GM23338 (cell line): ENCODE measurements around the gene GDF7. TPM values are rescaled to one million over a fixed set of nuclear protein-coding genes. Genes with fewer than 3 reads are reported as not detected.

ENCODE experiments used
- ATAC-seq: fragments of 200-7000 bp; cut with Tn5 transposase; 3 replicates; pipeline ENCODE4 v1.9.1; 2020
- DNase-seq: peaks from one replicate; pipeline ENCODE4 v3.0.0-alpha.2; 2015; ENCODE audit warnings: low spot score
- H2AFZ ChIP-seq: fragments of 200-600 bp; sonication (generic); 2 replicates; pipeline ENCODE4 v1.8.0; 2016; ENCODE audit warnings: antibody characterized with exemption, mild to moderate bottlenecking, moderate library complexity
- H3F3A ChIP-seq: fragments of 200-600 bp; sonication (generic); replicated peaks from 2 replicates; pipeline ENCODE4 v1.8.0; 2017; ENCODE audit warnings: antibody characterized with exemption, mixed run types, low read depth
- H3K27ac ChIP-seq: fragments of 200-600 bp; sonication (generic); 2 replicates; pipeline ENCODE4 v1.6.1; 2016; ENCODE audit warnings: low read depth
- H3K27me3 ChIP-seq: fragments of 200-600 bp; sonication (generic); 2 replicates; pipeline ENCODE4 v1.8.0; 2016; ENCODE audit warnings: mild to moderate bottlenecking, mixed run types, moderate library complexity; ENCODE audit not compliant: insufficient read depth
- H3K36me3 ChIP-seq: fragments of 200-600 bp; sonication (generic); 2 replicates; pipeline ENCODE4 v1.8.0; 2016; ENCODE audit warnings: mild to moderate bottlenecking; ENCODE audit not compliant: insufficient read depth
- H3K4me1 ChIP-seq: fragments of 200-600 bp; sonication (generic); 2 replicates; pipeline ENCODE4 v1.8.0; 2016; ENCODE audit warnings: mild to moderate bottlenecking, moderate library complexity; ENCODE audit not compliant: insufficient read depth
- H3K4me2 ChIP-seq: fragments of 200-600 bp; sonication (generic); 2 replicates; pipeline ENCODE4 v1.7.1; 2017; ENCODE audit warnings: mixed run types
- H3K4me3 ChIP-seq: fragments of 200-600 bp; sonication (generic); 2 replicates; pipeline ENCODE4 v1.6.1; 2016; ENCODE audit warnings: mixed run types
- H3K79me2 ChIP-seq: fragments of 200-600 bp; sonication (generic); replicated peaks from 2 replicates; pipeline ENCODE4 v1.8.0; 2017; ENCODE audit warnings: mild to moderate bottlenecking; ENCODE audit not compliant: insufficient read depth
- H3K9me2 ChIP-seq: fragments of 200-600 bp; sonication (generic); 2 replicates; pipeline ENCODE4 v1.8.0; 2017; ENCODE audit not compliant: insufficient read depth
- H4K20me1 ChIP-seq: fragments of 200-600 bp; sonication (generic); replicated peaks from 2 replicates; pipeline ENCODE4 v1.8.0; 2017; ENCODE audit warnings: mild to moderate bottlenecking; ENCODE audit not compliant: insufficient read depth
- H3K27ac Mint-ChIP-seq: 2 replicates; pipeline ENCODE4 v1.8.0; 2020; ENCODE audit warnings: inconsistent platforms, mild to moderate bottlenecking, moderate library complexity, mixed read lengths
- H3K27me3 Mint-ChIP-seq: 3 replicates; pipeline ENCODE4 v1.8.0; 2022; ENCODE audit warnings: low read depth, mild to moderate bottlenecking, moderate library complexity, mixed read lengths, inconsistent platforms; ENCODE audit not compliant: insufficient read depth, poor library complexity
- H3K36me3 Mint-ChIP-seq: 3 replicates; pipeline ENCODE4 v1.8.0; 2021; ENCODE audit warnings: low read depth, mild to moderate bottlenecking, inconsistent platforms, moderate library complexity, mixed read lengths
- H3K4me1 Mint-ChIP-seq: 3 replicates; pipeline ENCODE4 v1.8.0; 2020; ENCODE audit warnings: mild to moderate bottlenecking, inconsistent platforms, mixed read lengths
- H3K4me3 Mint-ChIP-seq: 3 replicates; pipeline ENCODE4 v1.8.0; 2021; ENCODE audit warnings: moderate library complexity, mild to moderate bottlenecking, inconsistent platforms, mixed read lengths
- H3K9me3 Mint-ChIP-seq: 3 replicates; pipeline ENCODE4 v1.8.0; 2020; ENCODE audit warnings: moderate library complexity, mild to moderate bottlenecking, inconsistent platforms, mixed read lengths
- CTCF ChIP-seq, 2 experiments: fragments of 200-600 bp in 1 of 2; sonication (generic) in 1 of 2; conservative IDR thresholded peaks; 2 replicates each; pipeline versions ENCODE4 v1.5.1 to v1.6.1; 2016 to 2017; ENCODE audit warnings: antibody characterized with exemption in 2 of 2, low read depth in 2 of 2, mild to moderate bottlenecking in 2 of 2, moderate library complexity in 1 of 2
- ETS1 ChIP-seq: IDR thresholded peaks from 2 replicates; pipeline ENCODE4 v1.6.1; 2016; ENCODE audit warnings: antibody characterized with exemption
- EZH2 ChIP-seq: fragments of 200-600 bp; sonication (generic); IDR thresholded peaks from one replicate; pipeline ENCODE4 v1.8.0; 2017; ENCODE audit warnings: antibody characterized with exemption, mild to moderate bottlenecking, low read depth; ENCODE audit not compliant: unreplicated experiment
- EZH2phosphoT487 ChIP-seq: fragments of 200-600 bp; sonication (generic); IDR thresholded peaks from one replicate; pipeline ENCODE4 v1.8.1; 2018; ENCODE audit warnings: antibody characterized with exemption; ENCODE audit not compliant: unreplicated experiment
- JUNB ChIP-seq: IDR thresholded peaks from one replicate; pipeline ENCODE4 v1.6.1; 2016; ENCODE audit warnings: antibody characterized with exemption; ENCODE audit not compliant: unreplicated experiment
- NANOG ChIP-seq: IDR thresholded peaks from 2 replicates; pipeline ENCODE4 v1.6.1; 2016; ENCODE audit warnings: antibody characterized with exemption, borderline replicate concordance
- POLR2AphosphoS5 ChIP-seq: IDR thresholded peaks from 2 replicates; pipeline ENCODE4 v1.6.1; 2016; ENCODE audit warnings: antibody characterized with exemption, low read depth
- REST ChIP-seq: IDR thresholded peaks from one replicate; pipeline ENCODE4 v1.6.1; 2018; ENCODE audit warnings: antibody characterized with exemption; ENCODE audit not compliant: unreplicated experiment
- STAT1 ChIP-seq: IDR thresholded peaks from one replicate; pipeline ENCODE4 v1.6.1; 2016; ENCODE audit warnings: antibody characterized with exemption; ENCODE audit not compliant: unreplicated experiment
- ZNF114 ChIP-seq: fragments of 250-450 bp; sonication (Bioruptor Pico); IDR thresholded peaks from 2 replicates; pipeline ENCODE4 v1.5.0; 2020; ENCODE audit warnings: mild to moderate bottlenecking, moderate library complexity
- ZNF331 ChIP-seq: fragments of 250-450 bp; sonication (Bioruptor Pico); IDR thresholded peaks from 2 replicates; pipeline ENCODE4 v1.5.0; 2020; ENCODE audit warnings: low read depth, mild to moderate bottlenecking, moderate library complexity
- polyA plus RNA-seq: library from polyadenylated mRNA; unstranded; fragments of >200 nt; fragmentation: Nextera tagmentation; extraction: Ambion mirVana; gene quantifications from 2 replicates; pipeline ENCODE4 v1.2.1, GENCODE V29; 2016
- total RNA-seq: library from RNA; depleted of rRNA; stranded (reverse); fragments of >200 nt; shearing (Covaris generic); gene quantifications from 2 replicates; pipeline ENCODE4 v1.2.3, GENCODE V29; 2014

Gene GDF7
- total and polyA plus RNA-seq, 2 experiments from 2014 or later: 0.19 to 0.52 TPM

GRCh38 chr2:20617892-20618467 is 49.0 kb upstream of the GDF7 start:
- Mint-ChIP-seq H3K36me3 (no peaks in the 10 kb centered on the region), H3K27ac (no peak overlapping the region; the same call in 1 of the 2 replicates), H3K4me1 (peaks cover 20% of the 10 kb centered on the region), H3K27me3 (peaks cover 7% of the 10 kb centered on the region), H3K9me3 (no peaks in the 10 kb centered on the region), H3K4me3 (no peak overlapping the region)
- no peaks in the 10 kb centered on the region for H3K79me2 ChIP-seq
- ATAC-seq (peak; percentile 54), DNase-seq (no peak)
- no peak overlapping the region for H3K27ac ChIP-seq
- TF ChIP-seq ZNF331 (no peak), EZH2 (no peak), REST (no peak), STAT1 (no peak), ZNF114 (no peak), JUNB (no peak), ETS1 (no peak)
- 0 out of 2 replicates have a peak, but pooled peaks cover 8% of the 10 kb centered on the region for H3K4me1 ChIP-seq
- H3K4me3 ChIP-seq: no peak overlapping the region
- H3K4me2 ChIP-seq: no peak overlapping the region
- no peak overlapping the region for H2AFZ ChIP-seq
- no peaks in the 10 kb centered on the region for H3K27me3 ChIP-seq
- H3K36me3 ChIP-seq: no peaks in the 10 kb centered on the region
- no peaks in the 10 kb centered on the region for H3K9me2 ChIP-seq
- no peaks in the 10 kb centered on the region for H3F3A ChIP-seq
- no peaks in the 10 kb centered on the region for H4K20me1 ChIP-seq

- Histone ChIP-seq H3K27ac (no peak overlapping the region), H3K4me2 (no peak overlapping the region), H3K4me1 (0 out of 2 replicates have a peak, but pooled peaks cover 8% of the 10 kb centered on the region), H3F3A (no peaks in the 10 kb centered on the region), H3K27me3 (no peaks in the 10 kb centered on the region), H3K36me3 (no peaks in the 10 kb centered on the region), H2AFZ (no peak overlapping the region), H4K20me1 (no peaks in the 10 kb centered on the region), H3K4me3 (no peak overlapping the region), H3K9me2 (no peaks in the 10 kb centered on the region), H3K79me2 (no peaks in the 10 kb centered on the region)
- DNase-seq (no peak), ATAC-seq (no peak)
- Mint-ChIP-seq H3K4me1 (peaks cover 20% of the 10 kb centered on the region), H3K27me3 (peaks cover 7% of the 10 kb centered on the region), H3K27ac (no peak overlapping the region), H3K4me3 (no peak overlapping the region), H3K9me3 (no peaks in the 10 kb centered on the region), H3K36me3 (no peaks in the 10 kb centered on the region)
- no peak for TF ChIP-seq ZNF114
- no peak for TF ChIP-seq JUNB
- TF ChIP-seq POLR2AphosphoS5: no peak
- TF ChIP-seq CTCF (conservative IDR thresholded peaks at IDR 0.05; ENCODE audit: low read depth in 2 of 2): no peak
- no peak for TF ChIP-seq STAT1
- TF ChIP-seq EZH2phosphoT487: no peak
- no peak for TF ChIP-seq NANOG
- TF ChIP-seq ZNF331: no peak
- TF ChIP-seq REST: no peak
Observed at GRCh38 chr2:20618468-20618885, 48.5 kb upstream of the GDF7 start.
